Caco-2 (cell line): ENCODE results near the gene IL12RB2. TPM values are rescaled to one million over a fixed set of nuclear protein-coding genes. Genes with fewer than 3 reads are reported as not detected.

Experiments used
- BruUV-seq: library from RNA; stranded (reverse); fragments of 400-500 nt; replicated peaks from 2 replicates; lab custom pipeline; 2021; lab: Mats Ljungman, UMichigan
- CTCF ChIA-PET: fragments of 300-600 bp; sonication (Branson Sonifier 250); formaldehyde crosslinking; loops from one replicate; lab custom pipeline; 2022; ENCODE audit warnings: antibody characterized with exemption; lab: Charles Lee
- POLR2A ChIA-PET: fragments of 300-600 bp; sonication (Branson Sonifier 250); formaldehyde crosslinking; loops from one replicate; lab custom pipeline; 2022; ENCODE audit warnings: antibody characterized with exemption; lab: Charles Lee
- DNase-seq, 2 experiments: peaks; one replicate each; pipeline versions ENCODE4 v3.0.0 to v3.0.0-alpha.2; 2020 to 2022
- H3K27me3 ChIP-seq: replicated peaks from 2 replicates; pipeline ENCODE4 v1.6.0; 2011; ENCODE audit warnings: low read length; ENCODE audit not compliant: control insufficient read depth, insufficient read depth
- H3K36me3 ChIP-seq: 2 replicates; pipeline ENCODE4 v1.5.1; 2011; ENCODE audit warnings: low read length; ENCODE audit not compliant: control insufficient read depth, insufficient read depth
- H3K4me1 ChIP-seq: fragments of 250-450 bp; sonication (Bioruptor Pico); 2 replicates; pipeline ENCODE4 v1.5.1; 2020; ENCODE audit warnings: mild to moderate bottlenecking
- H3K4me3 ChIP-seq: 2 replicates; pipeline ENCODE4 v1.5.1; 2011; ENCODE audit warnings: low read depth, mild to moderate bottlenecking, control low read depth, low read length
- H3K9me3 ChIP-seq: fragments of 250-450 bp; sonication (Bioruptor Pico); 2 replicates; pipeline ENCODE4 v1.5.1; 2020; ENCODE audit warnings: mild to moderate bottlenecking, moderate library complexity
- H3K27ac Mint-ChIP-seq: one replicate; pipeline ENCODE4 v1.8.0; 2022; ENCODE audit warnings: mixed read lengths; ENCODE audit not compliant: unreplicated experiment
- H3K27me3 Mint-ChIP-seq: one replicate; pipeline ENCODE4 v1.8.0; 2022; ENCODE audit warnings: mixed read lengths; ENCODE audit not compliant: insufficient read depth, unreplicated experiment
- H3K36me3 Mint-ChIP-seq: one replicate; pipeline ENCODE4 v1.8.0; 2022; ENCODE audit warnings: mild to moderate bottlenecking, mixed read lengths; ENCODE audit not compliant: insufficient read depth, unreplicated experiment
- H3K4me1 Mint-ChIP-seq: one replicate; pipeline ENCODE4 v1.8.0; 2022; ENCODE audit warnings: low read depth, mixed read lengths; ENCODE audit not compliant: unreplicated experiment
- H3K4me3 Mint-ChIP-seq: one replicate; pipeline ENCODE4 v1.8.0; 2022; ENCODE audit warnings: mild to moderate bottlenecking, moderate library complexity, mixed read lengths; ENCODE audit not compliant: unreplicated experiment
- H3K9me3 Mint-ChIP-seq: one replicate; pipeline ENCODE4 v1.8.0; 2022; ENCODE audit warnings: mixed read lengths; ENCODE audit not compliant: unreplicated experiment
- CTCF ChIP-seq, 2 experiments: fragments of 200-600 bp in 1 of 2; IDR thresholded peaks; 1 replicate in 1 of 2; 2 replicates in 1 of 2; pipeline versions ENCODE4 v1.5.1 to v1.8.0; 2011 to 2022; ENCODE audit warnings: antibody characterized with exemption in 1 of 2, control low read depth in 1 of 2, inconsistent platforms in 1 of 2, low read depth in 1 of 2, low read length in 1 of 2, mild to moderate bottlenecking in 1 of 2, moderate library complexity in 1 of 2; ENCODE audit not compliant: insufficient read depth in 1 of 2, severe bottlenecking in 1 of 2, unreplicated experiment in 1 of 2
- intact Hi-C: fragments of 100-400 bp; cut with micrococcal nuclease; formaldehyde crosslinking; loops from one replicate; pipeline ENCODE4 v1.10.0; 2022; ENCODE audit not compliant: unreplicated experiment
- total RNA-seq: library from RNA; stranded (reverse); gene quantifications from 2 replicates; pipeline ENCODE4 v1.2.3, GENCODE V29; 2022

The IL12RB2 gene
- total RNA-seq, 1 experiment from 2014 or later, result 0.54 TPM

- peaks cover 8% of the 10 kb centered on the region for H3K4me1 Mint-ChIP-seq
- Histone ChIP-seq H3K9me3 (no peaks in the 10 kb centered on the region), H3K27me3 (no peaks in the 10 kb centered on the region), H3K4me3 (no peak overlapping the region), H3K4me1 (0 out of 2 replicates have a peak, but pooled peaks cover 10% of the 10 kb centered on the region), H3K36me3 (no peaks in the 10 kb centered on the region)
- H3K27ac Mint-ChIP-seq, result no peak overlapping the region
- POLR2A ChIA-PET, result no interaction called here
- no peak for TF ChIP-seq CTCF (IDR thresholded peaks at IDR 0.05; ENCODE audit: insufficient read depth in 1 of 2, low read depth in 1 of 2, low read length in 1 of 2, severe bottlenecking in 1 of 2, unreplicated experiment in 1 of 2)
- intact Hi-C loops, result no loop called here
- peak in 1 of 2 experiments; percentile 20 for DNase-seq
- H3K36me3 Mint-ChIP-seq, result no peaks in the 10 kb centered on the region
- CTCF ChIA-PET, result no interaction called here
- BruUV-seq, result no TSS peak
- no peaks in the 10 kb centered on the region for H3K27me3 Mint-ChIP-seq
- no peaks in the 10 kb centered on the region for H3K9me3 Mint-ChIP-seq
- H3K4me3 Mint-ChIP-seq, result no peak overlapping the region
Observed at GRCh38 chr1:67376381-67376780, 68.7 kb downstream of the IL12RB2 start.

GRCh38 chr1:67377253-67377652 is 69.6 kb downstream of the IL12RB2 start:
- H3K4me1 ChIP-seq, result 0 out of 2 replicates have a peak, but pooled peaks cover 10% of the 10 kb centered on the region
- no peaks in the 10 kb centered on the region for H3K36me3 ChIP-seq
- CTCF ChIA-PET, result no interaction called here
- intact Hi-C loops, result no loop called here
- H3K9me3 ChIP-seq, result no peaks in the 10 kb centered on the region
- peaks cover 3% of the 10 kb centered on the region for H3K9me3 Mint-ChIP-seq
- POLR2A ChIA-PET, result no interaction called here
- H3K27ac Mint-ChIP-seq, result no peak overlapping the region
- no peak for DNase-seq
- H3K4me3 Mint-ChIP-seq, result no peak overlapping the region
- no peak overlapping the region for H3K4me3 ChIP-seq
- TF ChIP-seq CTCF (IDR thresholded peaks at IDR 0.05; ENCODE audit: insufficient read depth in 1 of 2, low read depth in 1 of 2, low read length in 1 of 2, severe bottlenecking in 1 of 2, unreplicated experiment in 1 of 2), result no peak
- no peaks in the 10 kb centered on the region for H3K36me3 Mint-ChIP-seq
- no peaks in the 10 kb centered on the region for H3K27me3 ChIP-seq
- no peaks in the 10 kb centered on the region for H3K27me3 Mint-ChIP-seq
- BruUV-seq, result no TSS peak
- peaks cover 8% of the 10 kb centered on the region for H3K4me1 Mint-ChIP-seq

GRCh38 chr1:67381154-67381553 is 73.5 kb downstream of the IL12RB2 start:
- Mint-ChIP-seq H3K27me3 (no peaks in the 10 kb centered on the region), H3K4me1 (peaks cover 6% of the 10 kb centered on the region), H3K36me3 (no peaks in the 10 kb centered on the region), H3K4me3 (no peak overlapping the region), H3K9me3 (peaks cover 27% of the 10 kb centered on the region), H3K27ac (no peak overlapping the region)
- Histone ChIP-seq H3K9me3 (no peaks in the 10 kb centered on the region), H3K36me3 (no peaks in the 10 kb centered on the region), H3K4me1 (0 out of 2 replicates have a peak, but pooled peaks cover 7% of the 10 kb centered on the region), H3K4me3 (no peak overlapping the region), H3K27me3 (no peaks in the 10 kb centered on the region)
- intact Hi-C loops, result no loop called here
- ChIA-PET POLR2A (no interaction called here), CTCF (interaction anchor here (0.7 kb wide), 1 partner anchor 100 kb away, joined by 7 read pairs; no protein-coding TSS in a partner anchor)
- TF ChIP-seq CTCF (IDR thresholded peaks at IDR 0.05; ENCODE audit: insufficient read depth in 1 of 2, low read depth in 1 of 2, low read length in 1 of 2, severe bottlenecking in 1 of 2, unreplicated experiment in 1 of 2), result no peak
- no peak for DNase-seq
- BruUV-seq, result no TSS peak
